ENCODE data around the gene SNRK. TPM values are rescaled to one million over a fixed set of nuclear protein-coding genes. Genes with fewer than 3 reads are reported as not detected.

SNRK gene
- total RNA-seq, 1 experiment from 2014 or later, result 14.4 TPM

DNA sequence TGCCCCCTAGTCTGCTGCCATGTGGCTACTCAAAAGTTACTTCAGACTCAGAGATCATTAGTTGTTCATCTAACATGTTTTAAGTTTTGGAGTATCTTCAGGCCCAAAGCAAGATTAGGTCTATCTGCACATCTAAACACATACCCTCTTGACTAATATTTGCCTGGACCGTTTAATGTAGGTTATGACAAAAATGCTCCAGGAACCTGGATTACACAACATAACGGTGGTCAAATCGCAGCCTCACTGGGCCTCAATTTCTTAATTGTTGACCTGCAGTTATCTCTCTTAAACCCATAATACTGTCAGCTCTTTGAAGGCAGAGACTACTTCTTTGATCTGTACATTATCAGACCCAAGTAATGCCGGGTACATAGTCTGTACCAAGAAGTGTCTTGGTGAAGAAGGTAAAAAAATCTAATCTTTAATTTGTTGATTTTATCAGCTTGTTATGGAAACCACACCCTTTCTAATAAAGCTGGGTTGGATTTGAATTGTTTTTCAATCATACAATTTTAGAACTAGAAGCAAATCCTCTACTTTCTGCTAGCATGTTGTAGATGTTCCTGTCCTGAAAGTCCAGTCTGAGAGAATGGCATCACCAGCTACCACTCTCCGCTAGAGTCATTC, 3.6 kb downstream of the SNRK start:
- ChIA-PET CTCF (no interaction called here), POLR2A (ENCODE audit: unreplicated experiment) (no interaction called here)
- TF ChIP-seq, protein P1, sequence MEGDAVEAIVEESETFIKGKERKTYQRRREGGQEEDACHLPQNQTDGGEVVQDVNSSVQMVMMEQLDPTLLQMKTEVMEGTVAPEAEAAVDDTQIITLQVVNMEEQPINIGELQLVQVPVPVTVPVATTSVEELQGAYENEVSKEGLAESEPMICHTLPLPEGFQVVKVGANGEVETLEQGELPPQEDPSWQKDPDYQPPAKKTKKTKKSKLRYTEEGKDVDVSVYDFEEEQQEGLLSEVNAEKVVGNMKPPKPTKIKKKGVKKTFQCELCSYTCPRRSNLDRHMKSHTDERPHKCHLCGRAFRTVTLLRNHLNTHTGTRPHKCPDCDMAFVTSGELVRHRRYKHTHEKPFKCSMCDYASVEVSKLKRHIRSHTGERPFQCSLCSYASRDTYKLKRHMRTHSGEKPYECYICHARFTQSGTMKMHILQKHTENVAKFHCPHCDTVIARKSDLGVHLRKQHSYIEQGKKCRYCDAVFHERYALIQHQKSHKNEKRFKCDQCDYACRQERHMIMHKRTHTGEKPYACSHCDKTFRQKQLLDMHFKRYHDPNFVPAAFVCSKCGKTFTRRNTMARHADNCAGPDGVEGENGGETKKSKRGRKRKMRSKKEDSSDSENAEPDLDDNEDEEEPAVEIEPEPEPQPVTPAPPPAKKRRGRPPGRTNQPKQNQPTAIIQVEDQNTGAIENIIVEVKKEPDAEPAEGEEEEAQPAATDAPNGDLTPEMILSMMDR (conservative IDR thresholded peaks at IDR 0.05), result no peak
- TF ChIP-seq EZH2 (IDR thresholded peaks at IDR 0.05; ENCODE audit: low read depth), result no peak
- H3K27me3 ChIP-seq (ENCODE audit: insufficient read depth, low read depth), result no peaks in the 10 kb centered on the region
- H3K4me2 ChIP-seq, result peak overlapping the region; percentile 98; the same call in 1 of the 2 replicates
- no peak overlapping the region for H3K27ac ChIP-seq
- peaks cover 81% of the 10 kb centered on the region for H3K79me2 ChIP-seq (ENCODE audit: low read depth)
- no peak overlapping the region for H2AFZ ChIP-seq
- no TSS peak for BruUV-seq (replicated peaks)
- H3K9me3 ChIP-seq (ENCODE audit: insufficient read depth, low read depth), result no peaks in the 10 kb centered on the region
- no peak overlapping the region for H3K4me3 ChIP-seq
- intact Hi-C loops (cut with micrococcal nuclease; ENCODE audit: unreplicated experiment), result no loop called here
- 0 out of 2 replicates have a peak, but pooled peaks cover 6% of the 10 kb centered on the region for H3K36me3 ChIP-seq (ENCODE audit: low read depth)
- H4K20me1 ChIP-seq (ENCODE audit: insufficient read depth), result peaks cover 17% of the 10 kb centered on the region; the same call in 1 of the 2 replicates
- no peaks in the 10 kb centered on the region for H3K9me2 ChIP-seq (ENCODE audit: insufficient read depth)
- H3F3A ChIP-seq (ENCODE audit: insufficient read depth, low read depth), result no peaks in the 10 kb centered on the region
- peaks cover 46% of the 10 kb centered on the region for H3K4me1 ChIP-seq (replicated peaks; ENCODE audit: insufficient read depth)
- no peak for DNase-seq

DNA sequence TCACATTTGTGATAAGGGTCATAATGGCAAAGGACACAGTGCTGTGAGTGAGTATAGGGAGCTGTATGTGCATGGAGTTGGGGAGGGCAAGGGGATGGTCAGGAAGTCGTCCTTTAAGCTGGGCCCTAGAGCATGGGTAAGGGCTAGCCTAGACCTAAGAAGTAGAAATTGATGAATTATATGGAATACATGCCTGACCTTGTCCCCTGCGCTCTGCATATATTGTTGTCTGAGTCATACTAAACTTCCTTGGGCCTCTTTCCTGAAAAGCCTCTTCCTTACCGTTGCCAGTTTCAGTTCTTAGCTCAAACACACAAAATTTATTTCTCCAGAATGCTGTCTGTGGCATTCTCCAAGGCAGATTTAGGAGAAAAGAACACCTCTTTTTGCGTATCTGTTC, 4.6 kb downstream of the SNRK start:
- H3K9me3 ChIP-seq (ENCODE audit: insufficient read depth, low read depth), result no peaks in the 10 kb centered on the region
- no peak overlapping the region for H3K4me2 ChIP-seq
- no peak overlapping the region for H2AFZ ChIP-seq
- TF ChIP-seq, protein P1 (conservative IDR thresholded peaks at IDR 0.05), result no peak
- TF ChIP-seq EZH2 (IDR thresholded peaks at IDR 0.05; ENCODE audit: low read depth), result no peak
- peaks cover 91% of the 10 kb centered on the region for H3K79me2 ChIP-seq (ENCODE audit: low read depth)
- no peak for DNase-seq
- no peaks in the 10 kb centered on the region for H3K9me2 ChIP-seq (ENCODE audit: insufficient read depth)
- H3K36me3 ChIP-seq (ENCODE audit: low read depth), result 0 out of 2 replicates have a peak, but pooled peaks cover 6% of the 10 kb centered on the region
- H3K27me3 ChIP-seq (ENCODE audit: insufficient read depth, low read depth), result no peaks in the 10 kb centered on the region
- ChIA-PET POLR2A (ENCODE audit: unreplicated experiment) (no interaction called here), CTCF (interaction anchor here (1.2 kb wide), 1 partner anchor 129 kb away, joined by 3 read pairs; no protein-coding TSS in a partner anchor)
- H3K27ac ChIP-seq, result no peak overlapping the region
- H3K4me1 ChIP-seq (replicated peaks; ENCODE audit: insufficient read depth), result peaks cover 46% of the 10 kb centered on the region
- BruUV-seq (replicated peaks), result no TSS peak
- intact Hi-C loops (cut with micrococcal nuclease; ENCODE audit: unreplicated experiment), result no loop called here
- no peak overlapping the region for H3K4me3 ChIP-seq
- H4K20me1 ChIP-seq (ENCODE audit: insufficient read depth), result peaks cover 17% of the 10 kb centered on the region; the same call in 1 of the 2 replicates
- no peaks in the 10 kb centered on the region for H3F3A ChIP-seq (ENCODE audit: insufficient read depth, low read depth)

DNA sequence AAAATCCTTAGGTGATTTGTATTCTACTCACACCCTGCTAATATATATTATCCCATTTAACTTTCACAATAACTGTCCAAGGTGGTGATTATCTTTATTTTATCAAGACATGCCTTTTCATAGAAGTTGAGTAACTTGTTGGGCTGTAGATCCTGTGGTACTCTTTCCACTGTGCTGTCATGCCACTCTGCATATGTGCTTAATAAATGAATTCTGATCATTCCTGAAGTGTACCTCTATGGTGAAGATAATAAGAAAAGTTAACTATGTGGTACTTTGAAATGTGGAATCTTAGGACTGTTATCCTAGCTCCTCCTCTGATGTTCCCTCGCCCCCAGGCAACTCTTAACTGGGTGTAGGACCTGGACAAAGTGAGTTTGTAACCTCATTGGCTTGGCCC, 5.2 kb downstream of the SNRK start:
- ChIA-PET POLR2A (ENCODE audit: unreplicated experiment) (no interaction called here), CTCF (interaction anchor here (1.2 kb wide), 1 partner anchor 129 kb away, joined by 3 read pairs; no protein-coding TSS in a partner anchor)
- Histone ChIP-seq H3K79me2 (ENCODE audit: low read depth) (peaks cover 92% of the 10 kb centered on the region), H3K9me2 (ENCODE audit: insufficient read depth) (no peaks in the 10 kb centered on the region), H3K27me3 (ENCODE audit: insufficient read depth, low read depth) (no peaks in the 10 kb centered on the region), H2AFZ (no peak overlapping the region), H3K4me3 (no peak overlapping the region), H4K20me1 (ENCODE audit: insufficient read depth) (peaks cover 17% of the 10 kb centered on the region; the same call in 1 of the 2 replicates), H3K4me1 (replicated peaks; ENCODE audit: insufficient read depth) (peaks cover 48% of the 10 kb centered on the region), H3K27ac (no peak overlapping the region), H3F3A (ENCODE audit: insufficient read depth, low read depth) (no peaks in the 10 kb centered on the region), H3K36me3 (ENCODE audit: low read depth) (0 out of 2 replicates have a peak, but pooled peaks cover 6% of the 10 kb centered on the region), H3K9me3 (ENCODE audit: insufficient read depth, low read depth) (no peaks in the 10 kb centered on the region), H3K4me2 (no peak overlapping the region)
- no peak for TF ChIP-seq EZH2 (IDR thresholded peaks at IDR 0.05; ENCODE audit: low read depth)
- TF ChIP-seq, protein P1 (conservative IDR thresholded peaks at IDR 0.05), result no peak
- no peak for DNase-seq
- no TSS peak for BruUV-seq (replicated peaks)
- intact Hi-C loops (cut with micrococcal nuclease; ENCODE audit: unreplicated experiment), result no loop called here
